HepG2 (cell line): ENCODE measurements around the gene SLC50A1. TPM values are rescaled to one million over a fixed set of nuclear protein-coding genes. Genes with fewer than 3 reads are reported as not detected.

Source experiments
- BRD4 ChIP-seq: sonication (generic); formaldehyde crosslinking; IDR thresholded peaks from 2 replicates; pipeline ENCODE4 v1.4.0; 2020; ENCODE audit warnings: missing genetic modification reagents
- E2F5 ChIP-seq: sonication (generic); formaldehyde crosslinking; conservative IDR thresholded peaks from 2 replicates; pipeline ENCODE4 v1.4.0; 2020; ENCODE audit warnings: missing genetic modification reagents
- HNF1B ChIP-seq: sonication (generic); formaldehyde crosslinking; IDR thresholded peaks from 2 replicates; pipeline ENCODE4 v1.5.1; 2020; ENCODE audit warnings: mild to moderate bottlenecking, moderate library complexity, missing genetic modification reagents
- MTF1 ChIP-seq: sonication (generic); formaldehyde crosslinking; IDR thresholded peaks from 2 replicates; pipeline ENCODE4 v1.5.0; 2020; ENCODE audit warnings: missing genetic modification reagents
- RELA ChIP-seq: sonication (generic); formaldehyde crosslinking; IDR thresholded peaks from 2 replicates; pipeline ENCODE4 v1.4.0; 2020; ENCODE audit warnings: missing genetic modification reagents
- SALL1 ChIP-seq: sonication (generic); formaldehyde crosslinking; IDR thresholded peaks from 2 replicates; pipeline ENCODE4 v1.8.0; 2022; ENCODE audit warnings: mild to moderate bottlenecking, missing genetic modification reagents
- STAT5B ChIP-seq: sonication (generic); formaldehyde crosslinking; IDR thresholded peaks from 2 replicates; pipeline ENCODE4 v1.4.0; 2020; ENCODE audit warnings: missing genetic modification reagents
- TGIF2 ChIP-seq: IDR thresholded peaks from 2 replicates; pipeline ENCODE4 v1.6.1; 2016; ENCODE audit warnings: control low read depth, missing compliant biosample characterization
- ZMYM3 ChIP-seq: sonication (generic); formaldehyde crosslinking; IDR thresholded peaks from 2 replicates; pipeline ENCODE4 v1.5.1; 2020; ENCODE audit warnings: mild to moderate bottlenecking, missing genetic modification reagents
- ZNF232 ChIP-seq: sonication (generic); formaldehyde crosslinking; IDR thresholded peaks from 2 replicates; pipeline ENCODE4 v1.4.0; 2020; ENCODE audit warnings: missing genetic modification reagents, borderline replicate concordance
- ZNF34 ChIP-seq: sonication (generic); formaldehyde crosslinking; IDR thresholded peaks from 2 replicates; pipeline ENCODE4 v1.4.0; 2020; ENCODE audit warnings: mild to moderate bottlenecking, missing genetic modification reagents, borderline replicate concordance
- ZNF597 ChIP-seq: sonication (generic); formaldehyde crosslinking; IDR thresholded peaks from 2 replicates; pipeline ENCODE4 v1.5.0; 2020; ENCODE audit warnings: missing genetic modification reagents
- ZNF879 ChIP-seq: sonication (generic); formaldehyde crosslinking; IDR thresholded peaks from 2 replicates; pipeline ENCODE4 v1.8.1; 2023; ENCODE audit warnings: missing genetic modification reagents
- polyA plus RNA-seq, 8 experiments: library from polyadenylated mRNA; depleted of rRNA in 3 of 8; stranded (reverse) in 7 of 8; unstranded in 1 of 8; fragments of >200 nt; fragmentation: Illumina TruSeq in 4 of 8; extraction: Trizol in 4 of 8; gene quantifications; 2 replicates each; pipeline versions ENCODE4 v1.2.1 to v1.2.3, GENCODE V29; 2011 to 2016; ENCODE audit warnings: low read depth in 4 of 8, missing spikeins in 1 of 8, mixed read lengths in 1 of 8; ENCODE audit not compliant: insufficient read depth in 1 of 8
- total RNA-seq, 5 experiments: library from RNA; depleted of rRNA; stranded (reverse); fragments of >200 nt; fragmentation: Illumina TruSeq; extraction: Trizol; gene quantifications; 2 replicates each; pipeline ENCODE4 v1.2.3, GENCODE V29; 2016; ENCODE audit warnings: low read depth in 1 of 5
- TF ChIP-seq, protein P1 (sequence below): sonication (generic); IDR thresholded peaks from 2 replicates; pipeline ENCODE4 v1.6.1; 2016; ENCODE audit warnings: low read depth, borderline replicate concordance
- TF ChIP-seq, protein P2 (sequence below): sonication (generic); formaldehyde crosslinking; IDR thresholded peaks from 2 replicates; pipeline ENCODE4 v1.4.0; 2020; ENCODE audit warnings: missing genetic modification reagents
- TF ChIP-seq, protein P3 (sequence below): sonication (generic); formaldehyde crosslinking; IDR thresholded peaks from 2 replicates; pipeline ENCODE4 v1.5.0; 2020; ENCODE audit warnings: mild to moderate bottlenecking, missing genetic modification reagents
- TF ChIP-seq, protein P4 (sequence below): sonication (generic); formaldehyde crosslinking; IDR thresholded peaks from 2 replicates; pipeline ENCODE4 v1.4.0; 2020; ENCODE audit warnings: missing genetic modification reagents
- TF ChIP-seq, protein P5 (sequence below): sonication (generic); formaldehyde crosslinking; IDR thresholded peaks from 2 replicates; pipeline ENCODE4 v1.5.0; 2020; ENCODE audit warnings: missing genetic modification reagents

SLC50A1 gene
- total and polyA plus RNA-seq, 2 of the 13 experiments (the other 11 are each of a cell fraction or from before 2014, with no cell fraction given), result 22.5 to 46.8 TPM

DNA sequence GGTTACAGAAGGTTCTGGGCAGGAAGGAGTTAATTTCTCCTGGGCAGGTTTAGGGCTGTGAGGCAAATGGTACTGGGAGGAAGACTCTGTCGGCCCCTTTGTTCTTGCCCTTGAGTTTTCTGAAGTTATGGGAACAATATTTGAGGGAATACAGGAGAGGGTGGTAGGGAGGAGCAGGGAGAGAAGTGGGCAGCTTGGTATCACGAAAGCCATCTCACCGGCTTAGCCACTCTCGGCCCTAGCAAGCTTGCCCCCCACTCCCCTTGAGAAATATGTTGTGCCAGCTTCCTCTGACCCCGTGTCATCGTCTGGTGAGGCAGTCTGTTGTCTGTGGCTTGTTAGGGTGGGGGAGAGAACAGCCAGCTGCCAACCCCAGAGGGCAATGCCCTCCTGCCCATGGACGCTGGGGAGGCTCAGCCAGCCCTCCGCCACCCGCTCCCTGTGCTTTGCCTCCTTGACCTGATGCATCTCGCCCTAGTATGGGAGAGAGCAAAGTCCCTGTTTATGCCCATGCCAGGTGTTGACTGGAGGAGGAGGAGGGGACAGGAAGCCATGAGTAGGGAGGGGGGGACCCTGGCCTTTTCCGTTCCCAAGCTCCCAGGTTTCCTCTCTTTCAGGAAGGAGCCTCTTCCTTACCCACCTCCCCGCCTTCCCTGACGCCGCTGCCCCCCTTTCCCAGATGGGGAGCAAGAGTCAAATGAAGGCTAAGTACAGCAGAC is 6.7 kb upstream of the SLC50A1 start (continued):
- TF ChIP-seq TGIF2 (CRISPR knock-in tag), result peak; percentile 75; the same call in 1 of the 2 replicates
- TF ChIP-seq, protein P1, sequence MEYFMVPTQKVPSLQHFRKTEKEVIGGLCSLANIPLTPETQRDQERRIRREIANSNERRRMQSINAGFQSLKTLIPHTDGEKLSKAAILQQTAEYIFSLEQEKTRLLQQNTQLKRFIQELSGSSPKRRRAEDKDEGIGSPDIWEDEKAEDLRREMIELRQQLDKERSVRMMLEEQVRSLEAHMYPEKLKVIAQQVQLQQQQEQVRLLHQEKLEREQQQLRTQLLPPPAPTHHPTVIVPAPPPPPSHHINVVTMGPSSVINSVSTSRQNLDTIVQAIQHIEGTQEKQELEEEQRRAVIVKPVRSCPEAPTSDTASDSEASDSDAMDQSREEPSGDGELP, result peak; percentile 91; the same call in 1 of the 2 replicates
- TF ChIP-seq E2F5 (CRISPR knock-in tag), result no peak
- TF ChIP-seq, protein P2, sequence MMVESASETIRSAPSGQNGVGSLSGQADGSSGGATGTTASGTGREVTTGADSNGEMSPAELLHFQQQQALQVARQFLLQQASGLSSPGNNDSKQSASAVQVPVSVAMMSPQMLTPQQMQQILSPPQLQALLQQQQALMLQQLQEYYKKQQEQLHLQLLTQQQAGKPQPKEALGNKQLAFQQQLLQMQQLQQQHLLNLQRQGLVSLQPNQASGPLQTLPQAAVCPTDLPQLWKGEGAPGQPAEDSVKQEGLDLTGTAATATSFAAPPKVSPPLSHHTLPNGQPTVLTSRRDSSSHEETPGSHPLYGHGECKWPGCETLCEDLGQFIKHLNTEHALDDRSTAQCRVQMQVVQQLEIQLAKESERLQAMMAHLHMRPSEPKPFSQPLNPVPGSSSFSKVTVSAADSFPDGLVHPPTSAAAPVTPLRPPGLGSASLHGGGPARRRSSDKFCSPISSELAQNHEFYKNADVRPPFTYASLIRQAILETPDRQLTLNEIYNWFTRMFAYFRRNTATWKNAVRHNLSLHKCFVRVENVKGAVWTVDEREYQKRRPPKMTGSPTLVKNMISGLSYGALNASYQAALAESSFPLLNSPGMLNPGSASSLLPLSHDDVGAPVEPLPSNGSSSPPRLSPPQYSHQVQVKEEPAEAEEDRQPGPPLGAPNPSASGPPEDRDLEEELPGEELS (CRISPR knock-in tag), result peak; percentile 97
- no peak for TF ChIP-seq MTF1
- TF ChIP-seq SALL1 (CRISPR knock-in tag), result peak; percentile 92
- no peak for TF ChIP-seq STAT5B (CRISPR knock-in tag)
- no peak for TF ChIP-seq ZNF232
- TF ChIP-seq ZNF879 (CRISPR knock-in tag), result peak; percentile 53; the same call in 1 of the 2 replicates
- peak; percentile 81; the same call in 1 of the 2 replicates for TF ChIP-seq HNF1B (CRISPR knock-in tag)
- TF ChIP-seq, protein P3, sequence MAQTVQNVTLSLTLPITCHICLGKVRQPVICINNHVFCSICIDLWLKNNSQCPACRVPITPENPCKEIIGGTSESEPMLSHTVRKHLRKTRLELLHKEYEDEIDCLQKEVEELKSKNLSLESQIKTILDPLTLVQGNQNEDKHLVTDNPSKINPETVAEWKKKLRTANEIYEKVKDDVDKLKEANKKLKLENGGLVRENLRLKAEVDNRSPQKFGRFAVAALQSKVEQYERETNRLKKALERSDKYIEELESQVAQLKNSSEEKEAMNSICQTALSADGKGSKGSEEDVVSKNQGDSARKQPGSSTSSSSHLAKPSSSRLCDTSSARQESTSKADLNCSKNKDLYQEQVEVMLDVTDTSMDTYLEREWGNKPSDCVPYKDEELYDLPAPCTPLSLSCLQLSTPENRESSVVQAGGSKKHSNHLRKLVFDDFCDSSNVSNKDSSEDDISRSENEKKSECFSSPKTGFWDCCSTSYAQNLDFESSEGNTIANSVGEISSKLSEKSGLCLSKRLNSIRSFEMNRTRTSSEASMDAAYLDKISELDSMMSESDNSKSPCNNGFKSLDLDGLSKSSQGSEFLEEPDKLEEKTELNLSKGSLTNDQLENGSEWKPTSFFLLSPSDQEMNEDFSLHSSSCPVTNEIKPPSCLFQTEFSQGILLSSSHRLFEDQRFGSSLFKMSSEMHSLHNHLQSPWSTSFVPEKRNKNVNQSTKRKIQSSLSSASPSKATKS, result no peak
- no peak for TF ChIP-seq ZNF597 (CRISPR knock-in tag)
- peak; percentile 67 for TF ChIP-seq ZMYM3 (CRISPR knock-in tag)
- TF ChIP-seq ZNF34 (CRISPR knock-in tag), result 0 out of 2 replicates have a peak, but pooled peaks have one; percentile 37
- no peak for TF ChIP-seq BRD4
- TF ChIP-seq, protein P4, sequence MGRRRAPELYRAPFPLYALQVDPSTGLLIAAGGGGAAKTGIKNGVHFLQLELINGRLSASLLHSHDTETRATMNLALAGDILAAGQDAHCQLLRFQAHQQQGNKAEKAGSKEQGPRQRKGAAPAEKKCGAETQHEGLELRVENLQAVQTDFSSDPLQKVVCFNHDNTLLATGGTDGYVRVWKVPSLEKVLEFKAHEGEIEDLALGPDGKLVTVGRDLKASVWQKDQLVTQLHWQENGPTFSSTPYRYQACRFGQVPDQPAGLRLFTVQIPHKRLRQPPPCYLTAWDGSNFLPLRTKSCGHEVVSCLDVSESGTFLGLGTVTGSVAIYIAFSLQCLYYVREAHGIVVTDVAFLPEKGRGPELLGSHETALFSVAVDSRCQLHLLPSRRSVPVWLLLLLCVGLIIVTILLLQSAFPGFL, result no peak
- TF ChIP-seq, protein P5, sequence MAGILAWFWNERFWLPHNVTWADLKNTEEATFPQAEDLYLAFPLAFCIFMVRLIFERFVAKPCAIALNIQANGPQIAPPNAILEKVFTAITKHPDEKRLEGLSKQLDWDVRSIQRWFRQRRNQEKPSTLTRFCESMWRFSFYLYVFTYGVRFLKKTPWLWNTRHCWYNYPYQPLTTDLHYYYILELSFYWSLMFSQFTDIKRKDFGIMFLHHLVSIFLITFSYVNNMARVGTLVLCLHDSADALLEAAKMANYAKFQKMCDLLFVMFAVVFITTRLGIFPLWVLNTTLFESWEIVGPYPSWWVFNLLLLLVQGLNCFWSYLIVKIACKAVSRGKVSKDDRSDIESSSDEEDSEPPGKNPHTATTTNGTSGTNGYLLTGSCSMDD (CRISPR knock-in tag), result no peak
- TF ChIP-seq RELA (CRISPR knock-in tag), result no peak
